Fibroblast of pulmonary artery (primary cell): ENCODE results near the gene CLCA4.
A peak's percentile ranks its signal among the peaks of the same experiment; 100 is the strongest.

ENCODE experiments used
- DNase-seq: peaks from one replicate; pipeline ENCODE4 v3.0.0-alpha.2; 2010; ENCODE audit warnings: low read depth
- H3K4me3 ChIP-seq: replicated peaks from 2 replicates; pipeline ENCODE4 v1.5.1; 2011; ENCODE audit warnings: low read depth, mild to moderate bottlenecking, control low read depth, low read length, moderate library complexity
- TF ChIP-seq, protein P1 (sequence below): IDR thresholded peaks from 2 replicates; pipeline ENCODE4 v1.5.1; 2011; ENCODE audit warnings: mild to moderate bottlenecking, control low read depth, low read length, inconsistent platforms; ENCODE audit errors: missing control alignments

CLCA4 gene, protein sequence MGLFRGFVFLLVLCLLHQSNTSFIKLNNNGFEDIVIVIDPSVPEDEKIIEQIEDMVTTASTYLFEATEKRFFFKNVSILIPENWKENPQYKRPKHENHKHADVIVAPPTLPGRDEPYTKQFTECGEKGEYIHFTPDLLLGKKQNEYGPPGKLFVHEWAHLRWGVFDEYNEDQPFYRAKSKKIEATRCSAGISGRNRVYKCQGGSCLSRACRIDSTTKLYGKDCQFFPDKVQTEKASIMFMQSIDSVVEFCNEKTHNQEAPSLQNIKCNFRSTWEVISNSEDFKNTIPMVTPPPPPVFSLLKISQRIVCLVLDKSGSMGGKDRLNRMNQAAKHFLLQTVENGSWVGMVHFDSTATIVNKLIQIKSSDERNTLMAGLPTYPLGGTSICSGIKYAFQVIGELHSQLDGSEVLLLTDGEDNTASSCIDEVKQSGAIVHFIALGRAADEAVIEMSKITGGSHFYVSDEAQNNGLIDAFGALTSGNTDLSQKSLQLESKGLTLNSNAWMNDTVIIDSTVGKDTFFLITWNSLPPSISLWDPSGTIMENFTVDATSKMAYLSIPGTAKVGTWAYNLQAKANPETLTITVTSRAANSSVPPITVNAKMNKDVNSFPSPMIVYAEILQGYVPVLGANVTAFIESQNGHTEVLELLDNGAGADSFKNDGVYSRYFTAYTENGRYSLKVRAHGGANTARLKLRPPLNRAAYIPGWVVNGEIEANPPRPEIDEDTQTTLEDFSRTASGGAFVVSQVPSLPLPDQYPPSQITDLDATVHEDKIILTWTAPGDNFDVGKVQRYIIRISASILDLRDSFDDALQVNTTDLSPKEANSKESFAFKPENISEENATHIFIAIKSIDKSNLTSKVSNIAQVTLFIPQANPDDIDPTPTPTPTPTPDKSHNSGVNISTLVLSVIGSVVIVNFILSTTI

DNA sequence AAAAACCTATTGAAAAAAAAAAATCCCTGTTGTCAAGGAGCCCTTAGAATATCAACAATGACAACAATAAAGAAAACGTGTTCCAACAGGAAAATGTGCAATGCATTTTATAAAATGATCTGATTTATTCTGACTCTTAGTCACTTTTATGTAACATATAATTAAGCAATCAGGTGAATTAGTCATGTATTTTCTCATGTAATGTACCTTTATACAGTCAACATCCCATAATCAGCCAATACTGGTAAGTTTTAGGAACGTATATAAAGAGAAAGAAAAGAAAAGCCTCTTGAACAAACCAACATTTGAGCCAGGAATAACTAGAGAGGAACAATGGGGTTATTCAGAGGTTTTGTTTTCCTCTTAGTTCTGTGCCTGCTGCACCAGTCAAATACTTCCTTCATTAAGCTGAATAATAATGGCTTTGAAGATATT, at the start of gene CLCA4:
TSS of gene CLCA4 (plus strand) at position 292 of the 435 bp plus-strand sequence. CDS start at position 334, 42 bp downstream.
- TF ChIP-seq, protein P1, sequence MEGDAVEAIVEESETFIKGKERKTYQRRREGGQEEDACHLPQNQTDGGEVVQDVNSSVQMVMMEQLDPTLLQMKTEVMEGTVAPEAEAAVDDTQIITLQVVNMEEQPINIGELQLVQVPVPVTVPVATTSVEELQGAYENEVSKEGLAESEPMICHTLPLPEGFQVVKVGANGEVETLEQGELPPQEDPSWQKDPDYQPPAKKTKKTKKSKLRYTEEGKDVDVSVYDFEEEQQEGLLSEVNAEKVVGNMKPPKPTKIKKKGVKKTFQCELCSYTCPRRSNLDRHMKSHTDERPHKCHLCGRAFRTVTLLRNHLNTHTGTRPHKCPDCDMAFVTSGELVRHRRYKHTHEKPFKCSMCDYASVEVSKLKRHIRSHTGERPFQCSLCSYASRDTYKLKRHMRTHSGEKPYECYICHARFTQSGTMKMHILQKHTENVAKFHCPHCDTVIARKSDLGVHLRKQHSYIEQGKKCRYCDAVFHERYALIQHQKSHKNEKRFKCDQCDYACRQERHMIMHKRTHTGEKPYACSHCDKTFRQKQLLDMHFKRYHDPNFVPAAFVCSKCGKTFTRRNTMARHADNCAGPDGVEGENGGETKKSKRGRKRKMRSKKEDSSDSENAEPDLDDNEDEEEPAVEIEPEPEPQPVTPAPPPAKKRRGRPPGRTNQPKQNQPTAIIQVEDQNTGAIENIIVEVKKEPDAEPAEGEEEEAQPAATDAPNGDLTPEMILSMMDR, result no peak
- DNase-seq, result no peak
- H3K4me3 ChIP-seq, result no peak within 1 kb of the TSS

DNA sequence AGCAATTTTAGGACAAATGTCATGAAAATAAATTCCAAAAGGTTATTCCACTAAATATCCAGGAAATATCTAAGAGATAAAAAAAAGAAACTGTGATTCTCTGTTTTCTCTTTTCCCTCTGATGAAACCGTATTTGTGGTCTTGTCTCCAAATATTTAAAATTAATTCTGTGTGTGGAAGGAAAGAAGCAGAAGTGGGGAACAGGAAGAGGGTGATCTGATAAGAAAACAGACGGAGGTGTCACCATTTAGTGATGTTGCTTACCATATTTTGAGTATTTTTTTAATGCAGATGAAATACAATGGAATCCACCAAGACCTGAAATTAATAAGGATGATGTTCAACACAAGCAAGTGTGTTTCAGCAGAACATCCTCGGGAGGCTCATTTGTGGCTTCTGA, 48.6 kb upstream of the CLCA4 start:
- no peak overlapping the region for H3K4me3 ChIP-seq
- TF ChIP-seq, protein P1, result no peak
- no peak for DNase-seq

DNA sequence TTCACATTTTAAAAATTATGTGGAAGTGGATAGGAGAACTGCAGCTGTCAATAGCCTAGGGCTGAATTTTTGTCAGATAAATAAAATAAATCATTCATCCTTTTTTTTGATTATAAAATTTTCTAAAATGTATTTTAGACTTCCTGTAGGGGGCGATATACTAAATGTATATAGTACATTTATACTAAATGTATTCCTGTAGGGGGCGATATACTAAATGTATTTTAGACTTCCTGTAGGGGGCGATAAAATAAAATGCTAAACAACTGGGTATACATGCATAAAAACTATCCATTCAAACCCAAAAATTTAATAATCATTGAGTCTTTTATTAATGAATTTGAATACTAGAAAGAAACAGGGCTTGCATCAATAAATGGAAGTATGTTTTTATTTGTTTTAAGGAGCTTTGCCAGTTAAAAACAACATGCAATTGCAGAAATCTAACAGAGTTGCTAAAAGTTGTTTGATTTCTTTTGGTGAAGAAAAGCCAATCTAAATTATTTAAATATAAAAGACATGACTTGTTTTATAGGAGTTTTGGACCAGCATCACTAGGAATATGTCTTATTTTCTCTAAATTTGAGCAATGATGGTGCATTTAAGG, 46.8 kb upstream of the CLCA4 start:
- TF ChIP-seq, protein P1, result peak; percentile 90
- H3K4me3 ChIP-seq, result no peak overlapping the region
- DNase-seq, result peak; percentile 45

DNA sequence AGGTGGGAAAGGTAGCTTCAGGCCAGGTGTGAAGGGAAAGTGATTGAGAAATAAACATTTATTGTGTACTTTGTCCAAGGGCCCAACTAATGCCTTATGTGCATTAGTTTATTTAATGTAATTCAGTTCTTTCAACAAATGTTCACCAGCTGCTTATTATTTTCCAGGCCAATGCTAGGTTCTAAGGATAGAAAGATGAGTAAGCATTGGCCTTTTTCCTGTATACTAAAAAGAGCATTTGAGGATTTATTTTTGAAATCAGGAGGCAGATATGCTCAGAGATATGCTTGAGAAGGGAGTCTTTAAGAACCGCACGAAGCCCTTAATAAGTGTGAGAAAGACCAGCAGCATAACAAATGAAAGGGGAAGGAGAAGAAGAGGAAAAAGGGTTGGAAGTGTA, 46.2 kb upstream of the CLCA4 start:
- H3K4me3 ChIP-seq, result no peak overlapping the region
- TF ChIP-seq, protein P1, result no peak
- DNase-seq, result no peak

DNA sequence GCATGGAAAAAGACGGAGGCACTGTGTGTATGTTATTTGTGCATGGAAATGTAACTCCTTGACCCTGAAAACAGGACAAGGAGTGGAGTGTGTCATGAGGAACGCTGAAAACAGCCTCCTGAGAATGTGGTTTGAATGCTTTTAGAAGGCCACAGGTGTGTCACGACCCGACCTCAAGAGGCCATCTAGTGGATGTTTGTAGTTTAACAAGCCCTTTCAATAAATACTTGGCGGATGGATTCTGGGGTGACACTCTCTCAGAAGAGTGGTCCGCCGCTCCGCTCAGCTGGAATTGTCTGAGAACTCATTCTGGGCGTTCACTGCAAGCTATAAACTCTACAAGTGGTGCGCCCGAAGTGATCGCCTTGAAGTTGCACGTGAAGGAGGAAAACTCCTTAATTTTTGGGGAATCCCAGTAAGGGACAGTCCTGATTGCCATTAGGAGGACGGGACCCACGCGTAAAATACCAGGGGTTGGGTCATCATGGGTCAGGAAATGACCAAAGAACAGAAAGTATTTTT, 44.7 kb upstream of the CLCA4 start:
- peak; percentile 51 for DNase-seq
- TF ChIP-seq, protein P1, result peak; percentile 38
- H3K4me3 ChIP-seq, result peak overlapping the region; percentile 32

DNA sequence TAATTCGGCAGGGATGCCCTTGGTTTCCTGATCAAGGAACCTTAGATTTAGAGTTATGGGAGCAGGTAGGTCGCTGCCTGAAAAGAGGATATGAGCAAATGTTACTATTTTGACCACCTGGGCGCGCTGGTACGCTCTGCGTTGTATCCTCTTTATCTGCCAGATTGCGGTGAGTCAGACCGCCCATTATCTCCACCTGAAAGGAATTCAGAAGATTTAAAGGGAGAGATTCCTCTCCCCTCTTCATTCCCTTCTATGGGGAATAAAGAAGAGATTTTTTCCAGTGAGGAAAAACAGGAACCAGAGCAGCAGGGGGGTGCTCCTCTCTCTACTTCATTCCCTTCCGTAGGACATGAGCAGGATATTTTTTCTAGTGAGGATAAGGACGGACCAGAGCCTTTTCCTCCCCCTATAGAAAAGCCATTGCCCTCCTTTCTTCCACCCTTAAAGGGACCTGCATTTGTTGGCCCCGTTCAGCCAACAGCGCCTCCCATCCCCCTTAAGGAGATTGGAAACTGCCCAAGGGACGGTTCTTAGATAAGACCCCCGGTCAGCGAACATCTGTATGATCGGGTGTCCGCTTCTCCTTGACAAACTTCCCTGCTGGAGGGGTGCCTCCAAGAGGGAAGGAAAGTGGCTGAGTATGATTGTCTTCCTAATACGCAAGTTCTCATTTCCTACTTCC, 44.0 kb upstream of the CLCA4 start:
- H3K4me3 ChIP-seq, result peak overlapping the region; percentile 32
- TF ChIP-seq, protein P1, result no peak
- DNase-seq, result peak; percentile 37
